Right ventricle myocardium inferior (tissue), 1 donor: ENCODE measurements around the gene OCA2. TPM values are rescaled to one million over a fixed set of nuclear protein-coding genes. Genes with fewer than 3 reads are reported as not detected.

ENCODE experiments used
- ATAC-seq: fragments of 200-7000 bp; cut with Tn5 transposase; one replicate; pipeline ENCODE4 v1.9.1; 2020; ENCODE audit warnings: mild to moderate bottlenecking, moderate library complexity
- DNase-seq: peaks from one replicate; pipeline ENCODE4 v3.0.0; 2021; ENCODE audit errors: missing footprints
- intact Hi-C: fragments of 100-400 bp; cut with DNase I; formaldehyde crosslinking; loops from one replicate; pipeline ENCODE4 v1.11.0; 2022
- total RNA-seq: library from RNA; stranded (reverse); fragmentation: NEBNext Ultra II Directional; extraction: Animal tissue kit (Norgen Biotek cat#: 25700); gene quantifications from one replicate; pipeline ENCODE4 v1.2.1, GENCODE V29; 2021
- donor health status: DM: no; HTN: yes; CAD: no; lungs with severe emphysema.

The OCA2 gene
- total RNA-seq, 1 donor from 2014 or later = not detected

- intact Hi-C loops = no loop called here
- DNase-seq (no peak), ATAC-seq (peak; percentile 42)
Observed at GRCh38 chr15:28107111-28107903, 8.2 kb upstream of the OCA2 start.

GRCh38 chr15:28106294-28107110 lies 7.4 kb upstream of the OCA2 start:
- intact Hi-C loops = no loop called here
- DNase-seq = no peak
- peak; percentile 34 for ATAC-seq

- DNase-seq = no peak
- intact Hi-C loops = no loop called here
- ATAC-seq = peak; percentile 12
Observed at GRCh38 chr15:28105793-28106192, 6.7 kb upstream of the OCA2 start.

DNA sequence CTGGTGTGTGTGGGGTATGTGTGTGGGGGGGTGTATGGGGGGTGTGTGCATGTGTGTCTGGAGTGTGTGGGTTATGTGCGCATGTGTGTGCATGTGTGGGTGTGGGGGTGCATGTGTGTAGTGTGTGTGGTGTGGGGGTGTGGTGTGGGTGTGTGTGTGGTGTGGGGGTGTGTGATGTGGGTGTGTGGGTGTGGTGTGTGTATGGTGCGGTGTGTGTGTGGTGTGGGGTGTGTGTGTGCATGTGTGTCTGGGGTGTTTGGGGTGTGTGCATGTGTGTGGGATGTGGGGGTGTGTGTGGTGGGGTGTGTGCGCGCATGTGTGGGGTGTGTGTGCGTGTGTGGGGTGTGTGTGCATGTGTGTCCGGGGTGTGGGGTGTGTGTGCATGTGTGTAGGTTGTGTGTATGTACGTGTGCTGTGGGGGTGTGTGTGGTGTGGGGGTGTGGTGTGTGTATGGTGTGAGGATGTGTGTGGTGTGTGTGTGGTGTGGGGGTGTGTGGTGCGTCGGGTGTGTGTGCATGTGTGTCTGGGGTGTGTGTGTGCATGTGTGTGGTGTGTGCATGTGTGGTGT lies 6.2 kb upstream of the OCA2 start:
- ATAC-seq (no peak), DNase-seq (no peak)
- intact Hi-C loops = no loop called here

GRCh38 chr15:28104326-28104725 lies 5.2 kb upstream of the OCA2 start:
- DNase-seq = no peak
- intact Hi-C loops = no loop called here

GRCh38 chr15:28103831-28104230 lies 4.7 kb upstream of the OCA2 start:
- intact Hi-C loops = no loop called here
- ATAC-seq (no peak), DNase-seq (no peak)

More at GRCh38 chr15:28104326-28104725, 5.2 kb upstream of the OCA2 start:
- ATAC-seq = no peak

- DNase-seq = no peak
- intact Hi-C loops = no loop called here
- no peak for ATAC-seq
Observed at GRCh38 chr15:28101983-28102441, 2.9 kb upstream of the OCA2 start.

GRCh38 chr15:28101201-28101600 lies 2.1 kb upstream of the OCA2 start:
- intact Hi-C loops = no loop called here
- no peak for DNase-seq
- no peak for ATAC-seq

DNA sequence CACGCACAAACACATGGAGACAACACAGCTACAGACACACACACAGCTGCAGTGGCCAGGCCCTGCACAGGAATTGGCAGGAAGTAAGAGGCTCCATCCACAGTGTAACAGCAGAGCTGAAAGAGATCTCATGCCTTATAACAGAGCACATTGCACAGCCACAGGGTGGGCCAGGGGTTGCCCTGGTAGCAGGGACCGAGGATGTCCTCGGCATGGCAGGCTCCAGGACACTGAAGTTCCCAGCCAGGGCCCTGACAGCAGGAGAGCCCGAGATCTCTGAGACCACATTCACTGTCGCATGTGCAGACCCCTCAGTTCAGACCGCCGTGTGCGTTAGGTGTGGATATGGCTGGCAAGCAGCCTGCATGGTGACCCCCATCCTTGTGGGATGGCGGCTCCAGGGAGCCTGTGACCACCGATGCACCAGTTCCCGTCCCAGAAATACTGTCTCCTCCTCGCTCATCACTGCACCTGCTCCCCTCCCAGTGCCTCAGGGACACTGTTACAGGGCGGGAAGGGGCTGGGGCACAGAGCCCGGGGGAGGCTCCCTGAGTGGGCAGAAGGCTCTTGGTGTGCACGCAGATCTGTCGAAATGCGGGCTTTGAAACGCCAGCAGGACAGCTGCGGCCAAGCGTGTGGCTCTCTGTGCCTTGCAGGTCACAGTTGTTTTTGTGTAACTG lies 1.5 kb upstream of the OCA2 start:
- DNase-seq (no peak), ATAC-seq (no peak)
- intact Hi-C loops = no loop called here

GRCh38 chr15:28099555-28100140 lies 533 bp upstream of the OCA2 start:
- peak; percentile 5 for ATAC-seq
- intact Hi-C loops = no loop called here
- DNase-seq = no peak

GRCh38 chr15:28098360-28098765 lies 752 bp downstream of the OCA2 start:
- no peak for ATAC-seq
- intact Hi-C loops = no loop called here
- no peak for DNase-seq

DNA sequence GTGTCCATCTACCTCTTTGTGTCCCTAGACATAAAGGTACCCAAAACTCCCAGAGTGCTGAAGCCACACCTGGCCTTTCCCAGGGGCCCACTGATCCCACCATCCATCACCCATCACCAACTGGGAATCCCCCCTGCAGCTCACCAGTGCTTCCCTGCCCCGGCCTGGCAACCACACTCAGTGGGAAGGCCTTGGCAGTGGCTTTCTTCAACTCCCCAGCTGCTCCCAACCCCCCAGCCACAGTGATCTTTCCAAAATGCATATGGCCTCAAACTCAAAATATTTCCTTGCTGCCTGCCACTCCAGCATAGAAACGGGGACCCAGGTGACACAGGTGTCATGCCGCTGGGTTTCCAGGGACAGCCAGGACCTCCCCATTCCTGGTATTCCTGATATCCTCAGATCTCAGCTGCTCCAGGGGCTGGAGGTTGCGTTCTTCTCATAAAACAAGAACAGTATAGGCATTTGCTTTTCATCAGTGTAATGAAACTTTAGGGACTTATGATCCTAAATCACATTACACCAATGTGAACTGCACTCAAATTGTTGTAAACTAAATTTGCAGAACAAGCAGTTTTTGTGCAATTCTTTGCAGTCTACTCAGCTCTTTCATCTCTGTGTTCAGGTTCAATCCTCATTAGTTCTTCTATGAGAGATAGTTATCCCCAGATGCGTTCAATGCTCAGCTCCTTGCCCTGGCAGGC lies 1.3 kb downstream of the OCA2 start:
- DNase-seq = no peak
- intact Hi-C loops = no loop called here

GRCh38 chr15:28096670-28097431 lies 2.3 kb downstream of the OCA2 start:
- intact Hi-C loops = no loop called here
- ATAC-seq = no peak
- no peak for DNase-seq

More for the DNA sequence above, 1.3 kb downstream of the OCA2 start:
- ATAC-seq = no peak

- intact Hi-C loops = no loop called here
- no peak for ATAC-seq
- DNase-seq = no peak
Observed at GRCh38 chr15:28096411-28096669, 2.8 kb downstream of the OCA2 start.

DNA sequence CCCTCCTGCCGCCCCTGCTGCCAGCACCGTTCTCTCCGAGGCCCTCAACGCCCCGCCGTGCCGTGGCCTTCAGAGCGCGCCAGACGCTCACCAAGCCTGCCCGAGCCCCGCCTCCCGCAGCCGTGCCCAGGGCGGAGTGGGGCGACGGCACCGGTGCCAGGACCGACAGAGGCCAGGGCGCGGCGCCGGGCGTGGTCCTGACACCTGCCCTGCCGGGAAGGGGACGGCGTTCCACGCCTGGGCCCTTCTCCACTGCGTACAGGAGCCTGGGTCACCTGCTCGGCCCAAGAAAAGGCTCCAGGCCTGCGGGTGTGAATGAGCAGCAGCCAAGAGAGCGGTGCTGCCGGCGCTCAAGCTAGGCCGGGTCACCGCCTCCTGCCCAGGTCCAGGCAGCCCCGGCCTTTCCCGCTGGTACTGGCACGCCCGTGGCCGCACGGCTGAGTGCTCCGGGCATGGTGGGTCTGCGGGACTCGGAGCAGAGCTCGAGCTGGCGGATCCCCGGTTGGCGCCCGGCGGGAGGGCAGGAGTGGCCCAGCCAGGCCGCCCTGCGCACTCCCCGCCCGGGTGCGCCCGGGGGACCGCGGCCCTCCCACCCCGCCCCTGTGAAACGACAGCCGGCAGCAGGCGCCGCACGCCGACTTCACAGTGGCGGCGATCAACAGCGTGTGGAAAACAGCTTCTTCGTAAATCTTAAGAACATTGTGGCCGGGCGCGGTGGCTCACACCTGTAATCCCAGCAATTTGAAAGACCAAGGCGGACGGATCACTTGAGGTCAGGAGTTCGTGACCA lies 4.2 kb downstream of the OCA2 start:
- peak; percentile 47 for ATAC-seq
- no peak for DNase-seq
- intact Hi-C loops = no loop called here

GRCh38 chr15:28093752-28094535 lies 5.2 kb downstream of the OCA2 start:
- DNase-seq = no peak

More at GRCh38 chr15:28093752-28094535, 5.2 kb downstream of the OCA2 start:
- intact Hi-C loops = no loop called here
- ATAC-seq = no peak
